DMS79 treated with DMSO at 0.1 percent for 48 hours (cell line): ENCODE data around the gene ADAMTS13.
"Not testable (repeated sequence)": the region's sequence is repeated elsewhere in the genome, so short reads cannot be mapped to it uniquely, and the experiment has no call there.

Experiments
- DNase-seq: peaks from one replicate; lab custom pipeline; 2025; lab: John Stamatoyannopoulos, UW

ADAMTS13 gene

DNA sequence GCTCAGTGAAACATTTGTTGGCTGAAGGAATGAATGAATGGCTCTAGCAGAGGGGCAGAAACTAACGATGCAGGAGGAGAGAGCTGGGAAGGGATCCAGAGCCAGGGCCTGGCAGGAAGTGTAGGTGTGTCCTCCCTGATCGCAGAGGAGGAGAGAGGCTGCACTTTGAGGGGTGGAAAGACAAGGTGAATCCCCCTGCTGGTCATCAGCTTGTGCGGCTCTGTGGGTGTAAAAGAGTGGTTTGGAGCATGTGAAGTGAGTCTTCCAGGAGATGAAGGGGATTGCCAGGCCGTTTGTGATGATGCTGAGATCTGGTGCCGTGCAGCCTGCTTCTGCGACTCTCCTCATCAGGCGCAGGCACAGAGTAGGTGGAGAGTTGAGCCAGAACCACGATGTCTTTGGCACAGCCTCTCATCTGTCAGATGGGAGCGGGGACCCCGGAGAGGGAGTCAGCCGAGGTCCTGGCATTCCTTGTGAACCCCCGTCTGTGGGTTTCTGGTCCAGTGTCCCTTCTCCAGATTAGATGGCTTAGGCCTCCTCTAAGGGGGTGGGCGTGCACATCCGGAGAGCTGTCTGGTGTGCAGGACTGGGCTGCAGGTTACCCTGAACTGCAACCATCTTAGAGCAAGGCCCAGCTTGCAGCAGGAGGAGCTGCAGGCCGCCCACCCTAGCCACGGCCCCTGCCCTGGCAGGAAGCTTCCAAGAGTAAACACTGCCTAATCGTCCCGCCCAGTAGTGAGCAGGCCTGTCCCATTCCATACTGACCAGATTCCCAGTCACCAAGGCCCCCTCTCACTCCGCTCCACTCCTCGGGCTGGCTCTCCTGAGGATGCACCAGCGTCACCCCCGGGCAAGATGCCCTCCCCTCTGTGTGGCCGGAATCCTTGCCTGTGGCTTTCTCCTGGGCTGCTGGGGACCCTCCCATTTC lies at the start of gene ADAMTS13:
Gene ADAMTS13, plus strand, starts transcription at position 753 of the 928 bp plus-strand sequence. Its CDS starts 77 bp downstream, at position 830.
- no peak for DNase-seq

DNA sequence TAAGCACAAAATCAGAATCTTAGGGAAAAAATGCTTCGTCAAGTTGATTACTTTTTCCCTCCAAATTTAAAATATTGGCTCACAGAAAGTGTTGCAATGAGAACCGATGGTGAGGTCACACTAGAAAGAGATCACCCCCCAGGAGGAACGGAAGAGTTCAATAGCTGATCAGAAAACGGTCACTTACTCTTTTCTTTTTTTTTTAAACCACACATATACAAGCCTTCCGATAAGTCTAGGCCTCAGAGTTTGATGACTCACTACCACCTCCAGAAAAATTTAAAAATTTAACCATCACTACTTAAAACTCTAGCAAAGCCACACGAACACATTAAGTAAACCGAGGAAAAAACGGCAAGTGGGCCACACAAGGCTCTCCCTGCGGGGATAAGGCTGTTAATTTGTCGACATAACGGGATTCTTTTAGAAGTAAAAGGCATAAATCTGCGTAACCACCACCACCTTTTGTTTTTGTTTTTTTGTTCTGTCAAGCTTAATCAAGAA lies 47.5 kb upstream of the ADAMTS13 start:
- no peak for DNase-seq

- DNase-seq, result peak; percentile 42
Measured at GRCh38 chr9:133375116-133375723, 46.9 kb upstream of the ADAMTS13 start.

GRCh38 chr9:133375724-133376654 lies 46.2 kb upstream of the ADAMTS13 start, which contains the start of the genes STKLD1 and SURF4:
Gene STKLD1 (plus strand): TSS chr9:133376366. CDS start chr9:133376474, 108 bp downstream.
Gene SURF4 (minus strand): TSS chr9:133376060. CDS start chr9:133375969, 91 bp downstream.
- DNase-seq, result peak; percentile 86

DNA sequence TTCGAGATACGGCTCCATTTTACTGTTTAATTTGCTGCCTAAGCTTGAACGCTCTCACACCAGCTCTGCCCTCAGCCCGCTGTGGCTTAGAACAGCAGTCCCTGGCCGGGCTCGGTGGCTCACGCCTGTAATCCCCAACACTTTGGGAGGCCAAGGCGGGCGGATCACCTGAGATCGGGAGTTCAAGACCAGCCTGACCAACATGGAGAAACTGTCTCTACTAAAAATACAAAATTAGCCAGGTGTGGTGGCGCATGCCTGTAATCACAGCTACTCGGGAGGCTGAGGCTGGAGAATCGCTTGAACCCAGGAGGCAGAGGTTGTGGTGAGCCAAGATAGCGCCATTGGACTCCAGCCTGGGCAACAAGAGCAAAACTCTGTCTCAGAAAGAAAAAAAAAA lies 44.9 kb upstream of the ADAMTS13 start:
- not testable (repeated sequence) for DNase-seq

GRCh38 chr9:133377721-133378216 lies 44.4 kb upstream of the ADAMTS13 start:
- DNase-seq, result no peak

GRCh38 chr9:133378408-133378962 lies 43.7 kb upstream of the ADAMTS13 start:
- DNase-seq, result no peak

DNA sequence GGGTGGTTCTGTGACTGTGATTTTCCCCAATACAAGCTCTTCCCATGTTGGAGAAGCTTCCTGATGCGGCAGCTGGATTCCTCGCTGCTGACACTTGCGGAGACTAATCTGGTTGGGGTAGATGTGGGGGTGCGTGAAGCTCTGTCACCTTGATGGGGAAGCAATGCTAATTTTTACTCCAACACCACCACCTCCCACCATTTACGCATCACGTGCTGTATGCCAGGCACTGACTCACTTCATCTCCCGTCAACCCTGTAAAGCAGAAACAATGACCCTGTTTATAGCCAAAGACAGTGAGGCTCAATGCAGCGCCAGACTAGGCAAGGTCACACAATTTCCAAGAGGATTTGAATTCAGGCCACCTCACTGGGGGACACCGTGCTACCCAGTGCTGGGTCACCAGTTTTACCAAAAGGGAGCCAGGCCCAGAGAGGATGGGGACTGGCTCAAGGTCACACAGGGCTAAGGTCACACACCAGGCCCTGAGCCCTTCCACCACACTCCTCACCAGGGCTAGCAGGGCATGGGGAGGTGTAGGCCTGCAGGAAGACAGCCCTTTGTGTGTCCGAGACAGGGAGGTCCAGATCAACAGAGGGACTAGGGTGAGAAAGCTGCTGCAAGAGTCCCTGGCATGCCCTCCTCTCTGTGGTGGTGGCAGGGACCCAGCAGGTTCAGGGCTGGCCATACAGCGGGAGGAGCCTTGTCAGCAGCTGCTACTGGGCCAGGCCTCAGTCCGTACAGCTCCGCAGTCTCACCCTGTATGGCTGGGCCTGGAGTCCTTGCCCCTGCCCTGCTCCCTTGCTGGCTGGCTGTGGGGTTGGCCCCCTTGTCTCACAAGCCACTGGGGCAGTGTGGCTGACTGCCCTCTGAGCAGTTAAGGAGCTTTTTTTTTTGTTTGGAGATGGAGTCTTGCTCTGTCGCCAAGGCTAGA lies 42.7 kb upstream of the ADAMTS13 start:
- DNase-seq, result no peak

DNA sequence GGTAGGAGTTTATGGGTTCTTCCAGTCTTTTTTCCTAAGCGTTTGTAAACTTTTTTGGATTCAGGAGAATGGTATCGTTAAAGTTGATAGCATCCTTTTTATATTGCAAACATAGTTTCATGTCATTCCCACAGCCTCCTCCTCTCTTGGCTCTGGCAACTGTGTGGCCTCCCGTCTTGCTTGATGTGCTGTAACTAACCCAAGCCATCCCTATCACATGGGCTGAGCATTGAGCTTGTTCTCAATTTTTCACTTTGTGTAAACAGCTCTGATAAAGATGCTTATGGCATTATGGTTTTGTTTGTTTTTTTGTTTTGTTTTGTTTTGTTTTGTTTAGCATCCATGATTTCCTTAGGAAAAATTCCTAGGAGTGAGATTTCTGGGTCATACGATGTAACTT lies 41.4 kb upstream of the ADAMTS13 start:
- no peak for DNase-seq

GRCh38 chr9:133382507-133383141 lies 39.5 kb upstream of the ADAMTS13 start:
- no peak for DNase-seq

GRCh38 chr9:133383438-133383837 lies 38.7 kb upstream of the ADAMTS13 start:
- DNase-seq, result no peak

DNA sequence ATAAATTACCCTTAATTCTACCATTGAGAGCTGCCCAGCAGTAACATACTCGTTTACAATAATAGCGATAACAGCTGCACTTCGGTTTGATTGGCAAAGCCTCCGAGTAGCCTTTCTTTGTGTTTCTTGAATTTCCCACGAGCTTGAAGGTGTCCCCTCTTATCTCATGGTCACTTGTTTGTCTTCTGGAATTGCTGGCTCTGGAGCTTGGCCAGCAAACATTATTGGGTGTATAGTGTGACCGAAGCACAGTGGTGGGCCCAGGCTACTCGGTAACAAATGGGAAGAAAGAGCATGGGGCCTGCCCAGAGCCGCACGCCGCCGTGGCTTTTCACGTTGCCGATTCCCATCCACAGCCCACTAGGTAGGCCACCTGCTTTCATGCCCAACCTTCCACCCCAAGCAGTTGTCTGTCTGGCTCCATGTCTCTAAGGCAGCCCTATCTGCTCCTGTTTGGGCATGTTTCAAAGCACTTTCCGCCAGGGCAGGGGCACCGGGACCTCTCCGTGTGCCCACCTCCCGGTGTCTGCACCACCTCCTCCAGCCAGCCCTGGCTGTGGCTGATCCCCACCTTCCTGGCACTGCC lies 37.3 kb upstream of the ADAMTS13 start:
- no peak for DNase-seq

DNA sequence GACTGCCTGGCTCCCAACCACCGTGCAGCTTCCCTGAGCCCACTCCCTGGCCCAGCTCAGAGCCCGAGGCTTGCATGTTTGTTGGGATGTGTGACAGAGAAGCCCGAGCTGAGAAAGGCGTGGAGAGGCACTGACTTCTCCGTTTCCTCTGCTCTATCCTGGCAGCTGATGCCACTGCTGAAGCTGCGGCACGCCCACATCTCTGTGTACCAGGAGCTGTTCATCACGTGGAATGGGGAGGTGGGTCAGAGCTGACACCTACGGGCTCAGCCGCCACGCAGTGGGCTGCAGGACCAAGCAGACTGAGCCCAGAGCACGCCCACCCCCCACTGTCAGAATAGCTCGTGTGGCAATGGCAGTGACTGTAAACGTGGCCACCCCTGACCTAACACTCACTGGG lies 36.7 kb upstream of the ADAMTS13 start:
- DNase-seq, result no peak

GRCh38 chr9:133386338-133386737 lies 35.8 kb upstream of the ADAMTS13 start:
- DNase-seq, result no peak

- DNase-seq, result peak; percentile 57
Measured at GRCh38 chr9:133387680-133388079, 34.5 kb upstream of the ADAMTS13 start.

DNA sequence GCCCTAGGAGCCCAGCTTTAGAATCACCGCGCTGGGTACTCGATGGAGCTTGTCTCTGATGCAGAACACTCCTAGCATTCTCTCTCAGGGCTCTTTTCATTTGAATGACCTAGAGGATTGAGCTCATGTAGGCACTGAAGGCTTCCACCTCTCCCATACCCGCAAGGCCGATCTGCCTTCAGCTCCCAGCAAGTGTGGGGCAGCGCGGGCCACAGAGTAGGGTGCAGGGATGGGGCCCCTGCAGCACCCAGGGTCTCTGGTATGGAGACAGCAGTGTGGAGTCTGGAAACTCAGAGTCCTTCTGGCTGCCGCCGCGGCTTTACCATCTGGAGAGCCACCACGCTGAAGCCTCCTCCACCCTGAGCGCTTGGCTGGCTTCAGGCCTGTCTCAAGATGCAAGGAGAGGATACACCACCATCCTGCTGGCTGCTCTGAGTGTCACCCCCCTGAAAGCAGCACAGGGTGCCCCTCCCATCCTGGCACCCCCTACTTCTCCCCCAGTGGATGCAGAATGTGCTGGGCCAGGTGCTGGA lies 33.1 kb upstream of the ADAMTS13 start:
- no peak for DNase-seq

- no peak for DNase-seq
Measured at GRCh38 chr9:133389562-133389961, 32.6 kb upstream of the ADAMTS13 start.

GRCh38 chr9:133390713-133391112 lies 31.5 kb upstream of the ADAMTS13 start:
- no peak for DNase-seq

GRCh38 chr9:133391449-133391848 lies 30.7 kb upstream of the ADAMTS13 start:
- DNase-seq, result not testable (repeated sequence)
